IMR-90 (cell line): ENCODE results near the gene KIF12.

ENCODE experiments used
- BHLHE40 ChIP-seq: fragments of 150-350 bp; IDR thresholded peaks from 2 replicates; pipeline ENCODE4 v1.6.1; 2016; ENCODE audit warnings: mild to moderate bottlenecking, low read depth, low read length
- CHD1 ChIP-seq: IDR thresholded peaks from 2 replicates; pipeline ENCODE4 v1.6.1; 2012; ENCODE audit warnings: low read depth, low read length, improper control_type of control experiment
- ELK1 ChIP-seq: fragments of 150-350 bp; IDR thresholded peaks from 2 replicates; pipeline ENCODE4 v1.6.1; 2016; ENCODE audit warnings: low read depth, mild to moderate bottlenecking, low read length, moderate library complexity, borderline replicate concordance
- MAFK ChIP-seq: IDR thresholded peaks from 2 replicates; pipeline ENCODE4 v1.6.1; 2012; ENCODE audit warnings: low read depth, low read length, improper control_type of control experiment
- MAZ ChIP-seq: IDR thresholded peaks from 2 replicates; pipeline ENCODE4 v1.6.1; 2012; ENCODE audit warnings: low read depth, mild to moderate bottlenecking, low read length, improper control_type of control experiment, moderate library complexity, borderline replicate concordance
- NFE2L2 ChIP-seq: fragments of 150-350 bp; IDR thresholded peaks from 2 replicates; pipeline ENCODE4 v1.6.1; 2016; ENCODE audit warnings: low read depth, mild to moderate bottlenecking, low read length
- POLR2A ChIP-seq: IDR thresholded peaks from 2 replicates; pipeline ENCODE4 v1.6.1; 2012; ENCODE audit warnings: mild to moderate bottlenecking, low read depth, low read length
- RAD21 ChIP-seq: IDR thresholded peaks from 2 replicates; pipeline ENCODE4 v1.6.1; 2012; ENCODE audit warnings: low read length, improper control_type of control experiment
- RFX5 ChIP-seq: IDR thresholded peaks from 2 replicates; pipeline ENCODE4 v1.8.0; 2012; ENCODE audit warnings: low read depth, mild to moderate bottlenecking, low read length, moderate library complexity
- SMC3 ChIP-seq: fragments of 150-350 bp; IDR thresholded peaks from 2 replicates; pipeline ENCODE4 v1.6.1; 2016; ENCODE audit warnings: low read depth, mild to moderate bottlenecking, antibody characterized with exemption, low read length, moderate library complexity
- TF ChIP-seq, protein P1 (sequence below): fragments of 150-350 bp; IDR thresholded peaks from 2 replicates; pipeline ENCODE4 v1.6.1; 2017; ENCODE audit warnings: mild to moderate bottlenecking, antibody characterized with exemption, low read length, low read depth
- TF ChIP-seq, protein P2 (sequence below): conservative IDR thresholded peaks from 2 replicates; pipeline ENCODE4 v1.5.1; 2012; ENCODE audit warnings: mild to moderate bottlenecking, low read depth, low read length, improper control_type of control experiment

GRCh38 chr9:114069476-114070187 is 29.5 kb downstream of the KIF12 start:
- no peak for TF ChIP-seq MAZ
- no peak for TF ChIP-seq POLR2A
- TF ChIP-seq, protein P1, sequence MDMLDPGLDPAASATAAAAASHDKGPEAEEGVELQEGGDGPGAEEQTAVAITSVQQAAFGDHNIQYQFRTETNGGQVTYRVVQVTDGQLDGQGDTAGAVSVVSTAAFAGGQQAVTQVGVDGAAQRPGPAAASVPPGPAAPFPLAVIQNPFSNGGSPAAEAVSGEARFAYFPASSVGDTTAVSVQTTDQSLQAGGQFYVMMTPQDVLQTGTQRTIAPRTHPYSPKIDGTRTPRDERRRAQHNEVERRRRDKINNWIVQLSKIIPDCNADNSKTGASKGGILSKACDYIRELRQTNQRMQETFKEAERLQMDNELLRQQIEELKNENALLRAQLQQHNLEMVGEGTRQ = no peak
- TF ChIP-seq, protein P2, sequence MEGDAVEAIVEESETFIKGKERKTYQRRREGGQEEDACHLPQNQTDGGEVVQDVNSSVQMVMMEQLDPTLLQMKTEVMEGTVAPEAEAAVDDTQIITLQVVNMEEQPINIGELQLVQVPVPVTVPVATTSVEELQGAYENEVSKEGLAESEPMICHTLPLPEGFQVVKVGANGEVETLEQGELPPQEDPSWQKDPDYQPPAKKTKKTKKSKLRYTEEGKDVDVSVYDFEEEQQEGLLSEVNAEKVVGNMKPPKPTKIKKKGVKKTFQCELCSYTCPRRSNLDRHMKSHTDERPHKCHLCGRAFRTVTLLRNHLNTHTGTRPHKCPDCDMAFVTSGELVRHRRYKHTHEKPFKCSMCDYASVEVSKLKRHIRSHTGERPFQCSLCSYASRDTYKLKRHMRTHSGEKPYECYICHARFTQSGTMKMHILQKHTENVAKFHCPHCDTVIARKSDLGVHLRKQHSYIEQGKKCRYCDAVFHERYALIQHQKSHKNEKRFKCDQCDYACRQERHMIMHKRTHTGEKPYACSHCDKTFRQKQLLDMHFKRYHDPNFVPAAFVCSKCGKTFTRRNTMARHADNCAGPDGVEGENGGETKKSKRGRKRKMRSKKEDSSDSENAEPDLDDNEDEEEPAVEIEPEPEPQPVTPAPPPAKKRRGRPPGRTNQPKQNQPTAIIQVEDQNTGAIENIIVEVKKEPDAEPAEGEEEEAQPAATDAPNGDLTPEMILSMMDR = no peak
- no peak for TF ChIP-seq CHD1
- TF ChIP-seq MAFK = no peak
- no peak for TF ChIP-seq BHLHE40
- TF ChIP-seq SMC3 = no peak
- no peak for TF ChIP-seq RAD21
- TF ChIP-seq NFE2L2 = no peak
- TF ChIP-seq ELK1 = no peak
- no peak for TF ChIP-seq RFX5
